Mucosa of rectum (tissue), 2 donors: Measurements from ENCODE around the gene OPN4.

ENCODE experiments used
- H3K27ac ChIP-seq, 2 donors: one replicate each; pipeline ENCODE4 v1.7.0; 2013; ENCODE audit warnings: inconsistent platforms in 2 of 2, low read depth in 2 of 2, low read length in 2 of 2
- H3K27me3 ChIP-seq, 2 donors: one replicate each; pipeline ENCODE4 v1.7.0; 2013; ENCODE audit warnings: low read length in 2 of 2; ENCODE audit not compliant: control insufficient read depth in 2 of 2, insufficient read depth in 2 of 2
- H3K36me3 ChIP-seq, 2 donors: one replicate each; pipeline ENCODE4 v1.7.0; 2013; ENCODE audit warnings: low read length in 2 of 2; ENCODE audit not compliant: control insufficient read depth in 2 of 2, insufficient read depth in 2 of 2
- H3K4me1 ChIP-seq, 2 donors: one replicate each; pipeline ENCODE4 v1.7.0; 2013; ENCODE audit warnings: low read length in 2 of 2, mild to moderate bottlenecking in 1 of 2; ENCODE audit not compliant: control insufficient read depth in 2 of 2, insufficient read depth in 2 of 2
- H3K4me3 ChIP-seq, 2 donors: one replicate each; pipeline ENCODE4 v1.7.0; 2013; ENCODE audit warnings: low read length in 2 of 2
- H3K9ac ChIP-seq, 2 donors: one replicate each; pipeline ENCODE4 v1.7.0; 2013; ENCODE audit warnings: low read length in 2 of 2, low read depth in 1 of 2, mild to moderate bottlenecking in 1 of 2
- H3K9me3 ChIP-seq, 2 donors: one replicate each; pipeline ENCODE4 v1.7.0; 2013; ENCODE audit warnings: low read length in 2 of 2; ENCODE audit not compliant: control insufficient read depth in 2 of 2
- donor health status: healthy.
- donor health status: Normal muscosa, but diverticular disease.

OPN4 gene

GRCh38 chr10:86690231-86690630 lies 35.9 kb downstream of the OPN4 start:
- Histone ChIP-seq H3K36me3 (no peaks in the 10 kb centered on the region), H3K4me1 (peaks cover 0 to 3% of the 10 kb centered on the region in 2 donors), H3K9me3 (no peaks in the 10 kb centered on the region), H3K27ac (no peak overlapping the region), H3K27me3 (no peaks in the 10 kb centered on the region), H3K9ac (no peak overlapping the region), H3K4me3 (no peak overlapping the region)

- H3K27me3 ChIP-seq, result no peaks in the 10 kb centered on the region
Measured at GRCh38 chr10:86690657-86691084, 36.3 kb downstream of the OPN4 start.

GRCh38 chr10:86691333-86692022 lies 37.1 kb downstream of the OPN4 start:
- Histone ChIP-seq H3K27me3 (no peaks in the 10 kb centered on the region), H3K4me1 (peaks cover 0 to 3% of the 10 kb centered on the region in 2 donors), H3K9ac (no peak overlapping the region), H3K4me3 (no peak overlapping the region), H3K27ac (no peak overlapping the region), H3K9me3 (no peaks in the 10 kb centered on the region), H3K36me3 (no peaks in the 10 kb centered on the region)

More at GRCh38 chr10:86690657-86691084, 36.3 kb downstream of the OPN4 start:
- Histone ChIP-seq H3K27ac (no peak overlapping the region), H3K4me1 (peaks cover 0 to 3% of the 10 kb centered on the region in 2 donors), H3K9me3 (no peaks in the 10 kb centered on the region), H3K9ac (no peak overlapping the region), H3K4me3 (no peak overlapping the region), H3K36me3 (no peaks in the 10 kb centered on the region)

GRCh38 chr10:86692023-86692514 lies 37.7 kb downstream of the OPN4 start:
- Histone ChIP-seq H3K36me3 (no peaks in the 10 kb centered on the region), H3K4me1 (peaks cover 0 to 3% of the 10 kb centered on the region in 2 donors), H3K27ac (no peak overlapping the region)

GRCh38 chr10:86692664-86693063 lies 38.3 kb downstream of the OPN4 start:
- H3K4me1 ChIP-seq, result peaks cover 0 to 3% of the 10 kb centered on the region in 2 donors
- no peaks in the 10 kb centered on the region for H3K36me3 ChIP-seq
- no peak overlapping the region for H3K27ac ChIP-seq
- H3K9ac ChIP-seq, result no peak overlapping the region
- H3K9me3 ChIP-seq, result no peaks in the 10 kb centered on the region
- H3K27me3 ChIP-seq, result no peaks in the 10 kb centered on the region
- no peak overlapping the region for H3K4me3 ChIP-seq

More at GRCh38 chr10:86692023-86692514, 37.7 kb downstream of the OPN4 start:
- no peak overlapping the region for H3K4me3 ChIP-seq
- H3K9ac ChIP-seq, result no peak overlapping the region
- no peaks in the 10 kb centered on the region for H3K27me3 ChIP-seq
- H3K9me3 ChIP-seq, result no peaks in the 10 kb centered on the region

GRCh38 chr10:86693275-86693674 lies 38.9 kb downstream of the OPN4 start:
- peaks cover 0 to 3% of the 10 kb centered on the region in 2 donors for H3K4me1 ChIP-seq
- H3K36me3 ChIP-seq, result no peaks in the 10 kb centered on the region
- H3K4me3 ChIP-seq, result no peak overlapping the region
- H3K9ac ChIP-seq, result no peak overlapping the region
- no peaks in the 10 kb centered on the region for H3K9me3 ChIP-seq
- no peaks in the 10 kb centered on the region for H3K27me3 ChIP-seq
- no peak overlapping the region for H3K27ac ChIP-seq

- no peaks in the 10 kb centered on the region for H3K9me3 ChIP-seq
- H3K36me3 ChIP-seq, result no peaks in the 10 kb centered on the region
- no peaks in the 10 kb centered on the region for H3K27me3 ChIP-seq
- H3K4me1 ChIP-seq, result peaks cover 0 to 3% of the 10 kb centered on the region in 2 donors
- H3K9ac ChIP-seq, result no peak overlapping the region
- H3K4me3 ChIP-seq, result no peak overlapping the region
- H3K27ac ChIP-seq, result no peak overlapping the region
Measured at GRCh38 chr10:86693721-86694369, 39.5 kb downstream of the OPN4 start.

- Histone ChIP-seq H3K4me1 (peaks cover 0 to 2% of the 10 kb centered on the region in 2 donors), H3K27ac (no peak overlapping the region), H3K36me3 (no peaks in the 10 kb centered on the region), H3K9me3 (no peaks in the 10 kb centered on the region), H3K4me3 (no peak overlapping the region), H3K9ac (no peak overlapping the region), H3K27me3 (no peaks in the 10 kb centered on the region)
Measured at GRCh38 chr10:86698207-86698940, 44.0 kb downstream of the OPN4 start.

GRCh38 chr10:86699125-86699524 lies 44.8 kb downstream of the OPN4 start:
- no peaks in the 10 kb centered on the region for H3K36me3 ChIP-seq

GRCh38 chr10:86699541-86699940 lies 45.2 kb downstream of the OPN4 start:
- no peaks in the 10 kb centered on the region for H3K27me3 ChIP-seq
- H3K27ac ChIP-seq, result no peak overlapping the region
- H3K36me3 ChIP-seq, result no peaks in the 10 kb centered on the region
- no peaks in the 10 kb centered on the region for H3K4me1 ChIP-seq
- no peak overlapping the region for H3K9ac ChIP-seq
- H3K4me3 ChIP-seq, result no peak overlapping the region
- H3K9me3 ChIP-seq, result no peaks in the 10 kb centered on the region

More at GRCh38 chr10:86699125-86699524, 44.8 kb downstream of the OPN4 start:
- Histone ChIP-seq H3K9me3 (no peaks in the 10 kb centered on the region), H3K27me3 (no peaks in the 10 kb centered on the region), H3K27ac (no peak overlapping the region), H3K4me3 (no peak overlapping the region), H3K9ac (no peak overlapping the region), H3K4me1 (no peaks in the 10 kb centered on the region)
